22Rv1 (cell line): ENCODE data around the gene UBAP2L.

Experiments
- H3K27ac ChIP-seq: fragments of 450-650 bp; 2 replicates; pipeline ENCODE4 v1.5.1; 2017
- ZFX ChIP-seq: fragments of 450-650 bp; IDR thresholded peaks from 2 replicates; pipeline ENCODE4 v1.6.1; 2017; ENCODE audit warnings: antibody characterized with exemption, borderline replicate concordance
- TF ChIP-seq, protein P1 (sequence below): fragments of 450-650 bp; IDR thresholded peaks from 2 replicates; pipeline ENCODE4 v1.5.1; 2017; ENCODE audit warnings: mild to moderate bottlenecking

Gene UBAP2L

DNA sequence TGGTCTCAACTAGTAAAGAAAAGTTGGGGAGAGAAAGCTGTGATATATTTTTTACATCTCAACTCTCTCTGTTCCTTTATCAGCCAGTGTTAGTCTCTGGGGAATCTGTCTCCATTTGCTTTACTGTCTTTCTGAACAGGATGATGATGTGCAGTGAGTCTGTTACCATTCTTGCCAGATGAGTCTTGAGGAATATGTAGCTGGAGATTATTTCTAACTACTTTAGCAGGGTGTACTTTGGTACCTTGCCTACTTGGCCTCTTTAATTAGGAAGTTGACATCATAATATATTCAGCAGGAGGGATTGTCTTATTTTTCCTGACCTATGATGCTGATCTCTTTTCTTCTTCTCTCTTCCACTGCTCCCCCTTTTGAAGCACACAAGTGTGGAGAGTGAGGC is 35.9 kb downstream of the UBAP2L start:
- TF ChIP-seq ZFX = no peak
- TF ChIP-seq, protein P1, sequence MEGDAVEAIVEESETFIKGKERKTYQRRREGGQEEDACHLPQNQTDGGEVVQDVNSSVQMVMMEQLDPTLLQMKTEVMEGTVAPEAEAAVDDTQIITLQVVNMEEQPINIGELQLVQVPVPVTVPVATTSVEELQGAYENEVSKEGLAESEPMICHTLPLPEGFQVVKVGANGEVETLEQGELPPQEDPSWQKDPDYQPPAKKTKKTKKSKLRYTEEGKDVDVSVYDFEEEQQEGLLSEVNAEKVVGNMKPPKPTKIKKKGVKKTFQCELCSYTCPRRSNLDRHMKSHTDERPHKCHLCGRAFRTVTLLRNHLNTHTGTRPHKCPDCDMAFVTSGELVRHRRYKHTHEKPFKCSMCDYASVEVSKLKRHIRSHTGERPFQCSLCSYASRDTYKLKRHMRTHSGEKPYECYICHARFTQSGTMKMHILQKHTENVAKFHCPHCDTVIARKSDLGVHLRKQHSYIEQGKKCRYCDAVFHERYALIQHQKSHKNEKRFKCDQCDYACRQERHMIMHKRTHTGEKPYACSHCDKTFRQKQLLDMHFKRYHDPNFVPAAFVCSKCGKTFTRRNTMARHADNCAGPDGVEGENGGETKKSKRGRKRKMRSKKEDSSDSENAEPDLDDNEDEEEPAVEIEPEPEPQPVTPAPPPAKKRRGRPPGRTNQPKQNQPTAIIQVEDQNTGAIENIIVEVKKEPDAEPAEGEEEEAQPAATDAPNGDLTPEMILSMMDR = no peak

DNA sequence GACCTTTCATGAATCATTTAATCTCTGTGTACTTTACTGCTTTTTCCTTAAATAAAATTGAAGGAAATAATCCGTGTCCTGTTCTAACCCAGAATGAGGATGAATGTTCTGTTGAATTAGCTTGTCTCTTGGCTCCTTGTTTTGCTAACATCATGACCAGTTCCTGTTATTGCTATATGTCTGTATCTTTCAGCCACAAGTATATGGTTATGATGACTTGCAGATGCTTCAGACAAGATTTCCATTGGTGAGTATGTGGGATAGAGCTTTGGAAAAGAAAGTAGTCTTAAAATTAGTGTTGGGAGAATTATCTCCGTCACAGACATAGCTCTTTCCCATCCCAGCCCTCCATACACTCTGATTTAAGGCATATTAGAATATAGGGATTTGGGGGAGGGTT is 38.0 kb downstream of the UBAP2L start:
- no peak overlapping the region for H3K27ac ChIP-seq
- TF ChIP-seq ZFX = no peak
- TF ChIP-seq, protein P1 = no peak

More for the DNA sequence above, 35.9 kb downstream of the UBAP2L start:
- H3K27ac ChIP-seq = no peak overlapping the region

DNA sequence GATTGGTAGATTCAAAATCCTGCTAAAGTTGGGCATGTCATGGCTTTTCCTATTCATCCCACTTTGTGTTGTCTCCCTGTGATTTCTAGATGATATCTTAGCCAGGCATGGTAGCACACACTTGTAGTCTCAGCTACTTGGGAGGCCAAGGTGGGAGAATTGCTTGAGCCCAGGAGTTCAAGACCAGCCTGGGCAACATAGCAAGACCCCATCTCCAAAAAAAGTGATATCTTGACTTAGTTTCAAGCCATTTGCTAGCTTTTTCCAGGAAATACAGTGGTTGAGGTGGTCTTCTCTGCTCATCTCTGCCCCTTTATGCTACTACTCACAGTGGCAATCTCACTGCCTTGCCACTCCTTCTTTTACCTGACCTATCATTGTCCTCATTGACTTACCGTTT is 39.4 kb downstream of the UBAP2L start:
- TF ChIP-seq ZFX = no peak
- TF ChIP-seq, protein P1 = no peak
- no peak overlapping the region for H3K27ac ChIP-seq

DNA sequence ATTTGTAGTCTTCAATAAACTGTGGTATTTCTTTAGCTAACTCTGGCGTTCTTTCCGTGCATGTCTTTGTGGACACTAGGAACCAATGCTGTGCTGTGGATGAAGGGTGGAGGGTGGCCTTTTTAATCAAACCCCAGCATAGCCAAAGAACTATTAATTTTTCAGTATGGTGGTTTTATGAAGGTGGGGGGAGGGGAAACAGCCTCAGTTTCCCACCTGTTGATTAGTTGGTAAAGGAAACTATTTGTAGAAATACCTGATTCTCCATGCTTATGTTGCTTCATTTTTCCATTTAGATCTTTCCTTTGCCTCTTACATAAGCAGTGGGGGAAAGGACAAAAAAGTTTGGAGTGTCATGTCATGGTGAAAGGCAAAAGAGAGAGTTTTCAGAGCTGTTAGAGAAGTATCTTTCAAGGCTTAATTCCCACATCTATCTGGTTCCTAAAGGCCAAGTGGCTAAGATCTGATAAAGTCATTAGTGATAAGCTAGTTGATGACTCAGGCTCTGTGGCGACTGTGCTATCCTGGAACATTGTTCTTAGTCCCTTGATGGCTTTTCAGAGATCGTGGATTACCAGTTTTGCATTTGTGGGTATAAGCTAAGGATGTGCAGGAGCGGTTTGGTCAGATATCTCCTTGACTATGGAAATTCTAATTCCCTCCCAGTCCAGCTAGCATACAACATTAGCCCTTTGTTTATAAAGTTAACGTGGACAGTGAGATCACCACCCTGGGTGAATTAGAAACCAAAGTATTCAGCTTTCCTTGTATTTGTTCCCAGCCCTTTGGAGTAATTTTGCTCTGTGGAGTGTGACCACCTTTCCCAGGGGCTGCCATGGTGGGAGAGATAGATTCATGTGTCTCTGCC is 42.9 kb downstream of the UBAP2L start:
- H3K27ac ChIP-seq = no peak overlapping the region; the same call in 1 of the 2 replicates
- TF ChIP-seq ZFX = no peak
- TF ChIP-seq, protein P1 = no peak

DNA sequence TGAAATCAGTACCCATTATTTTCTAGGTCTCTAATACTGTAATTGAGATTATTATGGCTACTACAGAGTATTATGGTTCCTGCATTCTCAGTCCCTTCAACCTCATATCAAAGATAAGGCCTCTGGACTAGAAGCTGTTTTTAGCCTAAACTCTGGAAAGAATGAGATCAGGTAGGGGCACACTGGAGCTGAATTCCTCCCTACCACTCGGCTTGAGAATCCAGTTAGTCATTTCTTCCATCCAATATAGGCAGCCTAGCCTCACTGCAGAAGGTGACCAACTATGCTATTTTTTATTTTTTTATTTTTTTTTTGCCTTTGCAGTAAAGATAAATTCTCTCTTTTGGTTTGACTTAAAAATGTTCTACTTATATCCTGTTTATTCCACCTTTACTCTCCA is 43.7 kb downstream of the UBAP2L start:
- no peak overlapping the region; the same call in 1 of the 2 replicates for H3K27ac ChIP-seq
- TF ChIP-seq ZFX = no peak

DNA sequence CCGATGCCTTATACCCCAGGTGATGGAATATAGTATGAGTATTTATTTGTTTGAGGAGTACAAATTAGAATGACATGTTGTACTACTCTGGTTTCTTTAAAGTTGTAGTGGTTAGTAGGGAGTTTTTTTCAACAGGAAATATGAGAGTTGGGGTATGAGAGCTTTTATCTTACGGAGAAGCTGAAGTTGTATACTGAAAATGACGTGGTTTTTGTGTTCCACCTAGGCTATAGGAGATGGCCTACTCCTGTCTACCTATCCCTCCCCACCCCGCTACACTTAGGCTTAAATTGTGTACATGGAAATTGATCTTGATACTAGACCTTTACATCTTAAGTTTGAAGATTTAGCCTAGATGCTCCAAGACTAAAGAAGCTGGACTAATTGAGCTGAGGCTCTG is 44.8 kb downstream of the UBAP2L start:
- no peak overlapping the region for H3K27ac ChIP-seq
- TF ChIP-seq ZFX = no peak
- TF ChIP-seq, protein P1 = no peak

DNA sequence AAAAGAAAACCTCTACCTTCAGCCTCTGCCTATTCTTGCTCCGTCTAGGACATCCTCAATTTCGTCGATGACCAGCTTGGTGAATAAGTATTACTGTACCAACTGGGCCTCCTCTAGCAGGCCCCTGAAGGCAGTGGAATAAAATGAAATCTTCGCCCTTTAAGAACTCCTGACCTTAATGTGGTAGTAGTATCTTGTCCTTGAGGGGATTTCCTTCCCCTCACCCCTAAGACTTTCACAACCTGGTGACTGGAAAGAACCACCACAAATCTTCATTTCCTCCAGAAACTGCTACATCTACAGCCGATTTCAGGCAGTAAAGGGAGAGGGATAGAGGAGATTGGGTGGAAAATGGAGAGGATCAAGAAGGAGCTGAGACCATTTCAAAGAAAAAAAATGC is 50.1 kb downstream of the UBAP2L start:
- no peak for TF ChIP-seq ZFX
- TF ChIP-seq, protein P1 = no peak
- peak overlapping the region; percentile 94 for H3K27ac ChIP-seq
